HG02885 (cell line): Measurements from ENCODE around the gene FANCD2OS.
"Not testable (repeated sequence)": the region's sequence is repeated elsewhere in the genome, so short reads cannot be mapped to it uniquely, and the experiment has no call there.

Experiments used
- ATAC-seq: cut with Tn5 transposase; IDR thresholded peaks from one replicate; pipeline ENCODE4 v1.9.1; 2021; ENCODE audit warnings: mild to moderate bottlenecking; ENCODE audit not compliant: unreplicated experiment, poor library complexity

The FANCD2OS gene

DNA sequence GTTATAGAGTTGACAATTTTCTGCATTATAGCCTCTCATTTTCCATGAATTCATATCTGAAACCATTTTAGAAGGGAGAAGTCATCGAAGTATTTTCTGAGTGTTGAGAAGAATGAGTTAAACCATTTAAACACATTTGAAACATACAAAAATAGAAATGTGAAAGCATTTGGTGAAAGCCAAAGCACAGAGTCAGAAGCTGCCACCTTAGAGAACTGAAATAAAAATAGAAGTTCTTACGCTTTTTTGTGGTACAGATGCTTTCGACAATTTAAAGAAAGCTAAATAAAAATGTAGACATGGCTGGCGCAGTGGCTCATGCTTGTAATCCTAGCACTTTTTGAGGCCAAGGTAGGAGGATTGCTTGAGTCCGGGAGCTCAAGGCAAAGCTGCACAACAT lies 9.0 kb downstream of the FANCD2OS start:
- ATAC-seq, result no peak

GRCh38 chr3:10093678-10094077 lies 14.4 kb downstream of the FANCD2OS start:
- no peak for ATAC-seq

GRCh38 chr3:10091387-10091786 lies 16.7 kb downstream of the FANCD2OS start:
- not testable (repeated sequence) for ATAC-seq

DNA sequence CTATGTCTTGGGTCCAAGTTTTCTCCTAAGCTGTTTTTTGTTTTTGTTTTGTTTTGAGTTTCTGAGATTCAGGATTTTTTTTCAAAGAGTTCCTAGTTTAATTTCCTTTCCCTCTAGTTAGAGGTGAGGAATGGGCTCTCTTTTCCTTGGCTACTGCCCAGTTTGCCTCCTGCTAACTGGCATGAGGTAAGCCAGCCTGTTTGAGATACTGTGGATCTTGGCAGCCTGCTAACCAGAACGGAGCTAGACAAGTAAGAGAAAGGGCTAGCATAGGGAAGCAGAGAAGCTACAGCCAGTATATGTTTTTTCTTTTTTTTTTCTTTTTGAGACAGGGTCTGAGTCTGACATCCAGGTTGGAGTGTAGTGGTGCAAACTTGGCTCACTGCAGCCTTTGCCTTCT lies 17.3 kb downstream of the FANCD2OS start:
- not testable (repeated sequence) for ATAC-seq

GRCh38 chr3:10090179-10090578 lies 17.9 kb downstream of the FANCD2OS start:
- ATAC-seq, result no peak

DNA sequence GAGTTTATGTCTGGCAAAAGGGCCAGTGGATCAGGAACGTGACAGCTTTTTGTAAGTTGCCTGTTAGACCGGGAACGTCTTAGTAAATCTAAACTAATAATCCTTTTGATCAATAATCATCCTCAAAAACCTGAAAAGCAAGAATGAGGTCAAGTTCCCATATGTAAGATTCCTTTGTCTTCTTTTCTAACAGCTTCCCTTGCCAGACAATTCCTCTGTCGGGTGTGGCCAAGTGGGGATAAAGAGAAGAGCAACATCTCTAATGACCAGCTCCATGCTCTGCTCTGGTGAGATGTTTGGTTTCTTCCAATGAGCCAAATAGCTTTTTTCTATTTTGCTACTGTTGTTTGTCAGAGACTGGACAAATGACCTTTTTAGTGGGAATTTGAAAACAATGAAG lies 19.8 kb downstream of the FANCD2OS start:
- ATAC-seq, result no peak

GRCh38 chr3:10085738-10086137 lies 22.3 kb downstream of the FANCD2OS start:
- ATAC-seq, result no peak

DNA sequence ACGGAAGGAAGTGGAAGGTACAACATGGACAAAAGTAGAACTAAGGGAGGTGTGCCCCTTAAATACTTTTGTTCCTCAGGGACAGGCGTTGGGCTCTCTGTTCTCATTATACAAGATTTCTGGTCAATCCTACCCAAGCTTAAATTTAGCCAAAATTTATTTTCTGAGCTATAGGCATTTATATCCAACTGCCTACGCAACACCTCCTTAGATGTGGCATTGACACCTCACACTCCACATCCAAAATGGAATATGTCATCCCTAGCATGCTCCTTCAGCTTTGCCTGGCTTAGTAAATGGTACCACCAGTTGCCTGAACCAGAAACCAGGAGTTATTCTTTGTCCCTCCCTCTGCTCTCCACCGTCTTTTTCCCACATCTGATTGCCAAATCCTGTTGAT lies 26.2 kb downstream of the FANCD2OS start:
- no peak for ATAC-seq

GRCh38 chr3:10074666-10075065 lies 33.4 kb downstream of the FANCD2OS start:
- no peak for ATAC-seq

DNA sequence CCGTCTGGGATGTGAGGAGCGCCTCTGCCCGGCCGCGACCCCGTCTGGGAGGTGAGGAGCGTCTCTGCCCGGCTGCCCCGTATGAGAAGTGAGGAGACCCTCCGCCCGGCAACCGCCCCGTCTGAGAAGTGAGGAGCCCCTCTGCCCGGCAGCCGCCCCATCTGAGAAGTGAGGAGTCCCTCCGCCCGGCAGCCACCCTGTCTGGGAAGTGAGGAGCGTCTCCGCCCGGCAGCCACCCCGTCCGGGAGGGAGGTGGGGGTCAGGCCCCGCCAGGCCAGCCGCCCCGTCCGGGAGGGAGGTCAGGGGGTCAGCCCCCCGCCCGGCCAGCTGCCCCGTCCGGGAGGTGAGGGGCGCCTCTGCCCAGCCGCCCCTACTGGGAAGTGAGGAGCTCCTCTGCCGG lies 38.0 kb downstream of the FANCD2OS start:
- not testable (repeated sequence) for ATAC-seq

- no peak for ATAC-seq
These were observed 53.0 kb downstream of the FANCD2OS start for GRCh38 chr3:10055097-10055496.
